Measurements from ENCODE around the gene PTEN. TPM values are rescaled to one million over a fixed set of nuclear protein-coding genes. Genes with fewer than 3 reads are reported as not detected.
A peak's percentile ranks its signal among the peaks of the same experiment; 100 is the strongest.
"Not testable (repeated sequence)": the region's sequence is repeated elsewhere in the genome, so short reads cannot be mapped to it uniquely, and the experiment has no call there.

The PTEN gene
- total RNA-seq, 1 donor from 2014 or later = 69.3 TPM

GRCh38 chr10:87860156-87860795 lies 3.1 kb upstream of the PTEN start:
- H3K27me3 Mint-ChIP-seq (ENCODE audit: unreplicated experiment) = no peaks in the 10 kb centered on the region
- H3K4me3 Mint-ChIP-seq (ENCODE audit: unreplicated experiment) = peak overlapping the region; percentile 30
- peak overlapping the region; percentile 23 for H3K27ac Mint-ChIP-seq (ENCODE audit: unreplicated experiment)

GRCh38 chr10:87860816-87861403 lies 2.5 kb upstream of the PTEN start:
- no peaks in the 10 kb centered on the region for H3K27me3 Mint-ChIP-seq (ENCODE audit: unreplicated experiment)
- no peak for DNase-seq (ENCODE audit: extremely low spot score, unreplicated experiment)
- TF ChIP-seq CTCF (IDR thresholded peaks at IDR 0.05) = no peak
- H3K36me3 Mint-ChIP-seq (ENCODE audit: unreplicated experiment) = no peaks in the 10 kb centered on the region
- no peaks in the 10 kb centered on the region for H3K9me3 Mint-ChIP-seq (ENCODE audit: unreplicated experiment)
- peak overlapping the region; percentile 4 for H3K27ac Mint-ChIP-seq (ENCODE audit: unreplicated experiment)
- H3K4me1 Mint-ChIP-seq (ENCODE audit: unreplicated experiment) = peaks cover 7% of the 10 kb centered on the region
- H3K4me3 Mint-ChIP-seq (ENCODE audit: unreplicated experiment) = peak overlapping the region; percentile 95

More at GRCh38 chr10:87860156-87860795, 3.1 kb upstream of the PTEN start:
- peaks cover 3% of the 10 kb centered on the region for H3K9me3 Mint-ChIP-seq (ENCODE audit: unreplicated experiment)
- H3K4me1 Mint-ChIP-seq (ENCODE audit: unreplicated experiment) = peaks cover 7% of the 10 kb centered on the region
- H3K36me3 Mint-ChIP-seq (ENCODE audit: unreplicated experiment) = no peaks in the 10 kb centered on the region
- DNase-seq (ENCODE audit: extremely low spot score, unreplicated experiment) = no peak
- peak; percentile 80 for TF ChIP-seq CTCF (IDR thresholded peaks at IDR 0.05)

GRCh38 chr10:87861566-87861952 lies 1.9 kb upstream of the PTEN start:
- Mint-ChIP-seq H3K9me3 (ENCODE audit: unreplicated experiment) (no peaks in the 10 kb centered on the region), H3K27ac (ENCODE audit: unreplicated experiment) (peak overlapping the region; percentile 89), H3K4me1 (ENCODE audit: unreplicated experiment) (peaks cover 7% of the 10 kb centered on the region), H3K36me3 (ENCODE audit: unreplicated experiment) (no peaks in the 10 kb centered on the region), H3K27me3 (ENCODE audit: unreplicated experiment) (no peaks in the 10 kb centered on the region), H3K4me3 (ENCODE audit: unreplicated experiment) (peak overlapping the region; percentile 95)
- no peak for DNase-seq (ENCODE audit: extremely low spot score, unreplicated experiment)
- TF ChIP-seq CTCF (IDR thresholded peaks at IDR 0.05) = no peak

- Mint-ChIP-seq H3K4me1 (ENCODE audit: unreplicated experiment) (peaks cover 10% of the 10 kb centered on the region), H3K4me3 (ENCODE audit: unreplicated experiment) (peak overlapping the region; percentile 95), H3K36me3 (ENCODE audit: unreplicated experiment) (no peaks in the 10 kb centered on the region), H3K9me3 (ENCODE audit: unreplicated experiment) (no peaks in the 10 kb centered on the region), H3K27ac (ENCODE audit: unreplicated experiment) (peak overlapping the region; percentile 89), H3K27me3 (ENCODE audit: unreplicated experiment) (no peaks in the 10 kb centered on the region)
- peak; percentile 95 for DNase-seq (ENCODE audit: extremely low spot score, unreplicated experiment)
- TF ChIP-seq CTCF (IDR thresholded peaks at IDR 0.05) = no peak
Observed at GRCh38 chr10:87861953-87862678, 1.3 kb upstream of the PTEN start.

- Mint-ChIP-seq H3K9me3 (ENCODE audit: unreplicated experiment) (no peaks in the 10 kb centered on the region), H3K4me1 (ENCODE audit: unreplicated experiment) (peaks cover 14% of the 10 kb centered on the region), H3K27me3 (ENCODE audit: unreplicated experiment) (no peaks in the 10 kb centered on the region), H3K4me3 (ENCODE audit: unreplicated experiment) (peak overlapping the region; percentile 95), H3K36me3 (ENCODE audit: unreplicated experiment) (no peaks in the 10 kb centered on the region), H3K27ac (ENCODE audit: unreplicated experiment) (peak overlapping the region; percentile 89)
- TF ChIP-seq CTCF (IDR thresholded peaks at IDR 0.05) = no peak
- DNase-seq (ENCODE audit: extremely low spot score, unreplicated experiment) = no peak
Observed at GRCh38 chr10:87862679-87863052, 759 bp upstream of the PTEN start.

GRCh38 chr10:87863951-87864495 lies 598 bp downstream of the PTEN start:
- Mint-ChIP-seq H3K4me3 (ENCODE audit: unreplicated experiment) (peak overlapping the region; percentile 95), H3K27ac (ENCODE audit: unreplicated experiment) (peak overlapping the region; percentile 77), H3K4me1 (ENCODE audit: unreplicated experiment) (peaks cover 27% of the 10 kb centered on the region)
- H3K27me3 Mint-ChIP-seq (ENCODE audit: unreplicated experiment); H3K9me3 Mint-ChIP-seq (ENCODE audit: unreplicated experiment); H3K36me3 Mint-ChIP-seq (ENCODE audit: unreplicated experiment); DNase-seq (ENCODE audit: extremely low spot score, unreplicated experiment): not testable (repeated sequence)
